PC-9 (cell line): ENCODE measurements around the gene AFF4.

ENCODE experiments used
- CTCF ChIP-seq: fragments of 200-600 bp; sonication (generic); conservative IDR thresholded peaks from 2 replicates; pipeline ENCODE4 v1.6.1; 2017; ENCODE audit warnings: mixed run types, antibody characterized with exemption, mild to moderate bottlenecking, moderate library complexity
- EZH2 ChIP-seq: fragments of 200-600 bp; sonication (generic); IDR thresholded peaks from 2 replicates; pipeline ENCODE4 v1.8.0; 2017; ENCODE audit warnings: antibody characterized with exemption, low read depth

DNA sequence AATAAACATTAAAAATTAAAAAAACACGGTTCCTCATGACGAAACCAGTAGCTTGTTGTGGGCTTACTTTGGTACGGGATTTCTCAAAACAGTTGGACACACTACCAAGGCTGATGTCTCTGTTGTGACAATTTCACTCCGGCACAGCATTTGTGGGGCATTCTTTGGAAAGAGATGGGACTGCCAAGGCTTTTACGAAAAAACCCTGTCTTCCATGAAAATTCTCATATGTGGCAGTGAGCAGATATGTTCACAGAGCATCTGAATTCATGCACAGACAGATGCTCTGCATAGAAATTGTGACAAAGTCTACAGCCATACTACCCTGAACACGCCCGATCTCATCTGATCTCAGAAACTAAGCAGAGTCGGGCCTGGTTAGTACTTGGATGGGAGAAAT is 115.2 kb downstream of the AFF4 start:
- TF ChIP-seq CTCF (no peak), EZH2 (no peak)
